H54 (cell line): ENCODE data around the gene SLC25A51.

Source experiments
- DNase-seq: peaks from one replicate; pipeline ENCODE4 v3.0.0; 2011; ENCODE audit warnings: low spot score, mixed read lengths; ENCODE audit not compliant: insufficient read length
- FAIRE-seq: peaks from 3 replicates; lab custom pipeline; 2011; peaks lifted over from hg19 to GRCh38; lab: Jason Lieb, UNC
- POLR2A ChIP-seq: IDR thresholded peaks from 2 replicates; pipeline ENCODE4 v1.6.1; 2011; ENCODE audit warnings: low read depth, mild to moderate bottlenecking, low read length

Gene SLC25A51, protein sequence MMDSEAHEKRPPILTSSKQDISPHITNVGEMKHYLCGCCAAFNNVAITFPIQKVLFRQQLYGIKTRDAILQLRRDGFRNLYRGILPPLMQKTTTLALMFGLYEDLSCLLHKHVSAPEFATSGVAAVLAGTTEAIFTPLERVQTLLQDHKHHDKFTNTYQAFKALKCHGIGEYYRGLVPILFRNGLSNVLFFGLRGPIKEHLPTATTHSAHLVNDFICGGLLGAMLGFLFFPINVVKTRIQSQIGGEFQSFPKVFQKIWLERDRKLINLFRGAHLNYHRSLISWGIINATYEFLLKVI

DNA sequence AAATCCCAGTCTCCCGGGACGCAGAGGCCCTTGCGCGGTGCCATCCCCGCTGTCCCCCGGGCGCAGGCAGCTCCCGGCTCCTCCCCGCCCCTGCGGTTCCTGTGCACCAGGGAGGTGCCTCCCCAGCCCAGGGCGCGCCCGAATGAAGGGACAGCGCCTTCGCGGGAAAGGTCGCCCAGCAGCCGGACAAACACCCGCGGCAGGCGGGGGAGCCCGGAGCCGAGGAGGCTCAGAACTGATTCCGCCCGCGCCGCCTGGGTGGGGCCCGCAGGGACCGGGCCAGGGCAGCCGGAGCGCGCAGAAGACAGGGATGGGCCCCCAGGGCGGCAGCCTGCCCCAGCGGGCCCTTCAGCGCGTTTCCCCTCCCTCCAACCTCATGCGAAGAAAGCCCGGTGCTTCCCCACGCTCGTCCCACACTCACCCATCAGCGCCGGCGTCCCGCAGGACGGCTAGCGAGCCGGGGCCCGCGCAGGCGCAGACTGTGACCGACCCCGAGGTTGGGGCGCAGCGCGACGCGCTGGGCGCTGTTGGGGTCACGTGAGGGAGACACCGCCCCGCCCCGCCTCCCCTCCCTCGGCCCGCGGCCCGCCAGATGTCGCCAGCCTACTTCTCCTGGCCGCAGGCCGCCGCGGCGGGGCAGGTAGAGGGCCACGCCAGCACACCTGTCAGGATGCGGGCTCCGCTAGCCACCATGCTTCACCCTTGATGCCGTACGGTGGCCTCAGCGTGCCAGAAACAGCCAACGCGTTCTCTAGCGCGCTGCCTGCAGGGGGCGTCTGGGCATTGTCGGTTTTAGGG, at the start of gene SLC25A51:
Gene SLC25A51, minus strand, starts transcription at position 481 of the 798 bp plus-strand sequence. CDS start 15,577 bp downstream, outside the sequence.
- peak; percentile 65 for TF ChIP-seq POLR2A
- peak; percentile 77 for DNase-seq
- FAIRE-seq: no peak

DNA sequence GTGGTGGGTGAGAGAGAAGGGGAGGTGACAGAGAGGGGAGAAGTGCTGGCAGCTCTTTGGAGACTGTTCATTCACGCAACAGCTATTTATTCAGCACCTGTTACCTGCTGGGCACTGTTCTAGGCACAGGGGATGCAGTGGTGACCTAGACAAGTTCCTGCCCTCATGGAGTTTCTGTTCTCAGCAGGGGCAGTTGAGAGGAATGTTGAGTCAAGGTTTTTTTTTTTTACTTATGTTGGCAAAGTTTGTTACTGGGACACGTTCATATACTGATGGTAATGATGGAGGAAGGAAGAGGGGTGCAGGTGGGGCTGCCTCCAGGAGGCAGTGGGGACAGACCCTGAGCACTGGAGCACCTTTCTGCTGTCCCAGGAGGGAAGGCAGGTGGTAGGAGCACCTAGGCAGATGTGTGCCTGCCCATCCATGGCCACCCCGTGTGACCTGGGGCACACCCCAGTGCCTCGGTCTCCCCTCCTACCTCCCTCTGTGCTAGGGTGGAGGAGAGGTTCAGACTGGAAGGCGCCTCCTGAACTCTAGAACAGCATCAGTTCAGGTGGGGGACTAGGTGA, 49.4 kb upstream of the SLC25A51 start:
- no peak for FAIRE-seq
- DNase-seq: no peak
- no peak for TF ChIP-seq POLR2A

DNA sequence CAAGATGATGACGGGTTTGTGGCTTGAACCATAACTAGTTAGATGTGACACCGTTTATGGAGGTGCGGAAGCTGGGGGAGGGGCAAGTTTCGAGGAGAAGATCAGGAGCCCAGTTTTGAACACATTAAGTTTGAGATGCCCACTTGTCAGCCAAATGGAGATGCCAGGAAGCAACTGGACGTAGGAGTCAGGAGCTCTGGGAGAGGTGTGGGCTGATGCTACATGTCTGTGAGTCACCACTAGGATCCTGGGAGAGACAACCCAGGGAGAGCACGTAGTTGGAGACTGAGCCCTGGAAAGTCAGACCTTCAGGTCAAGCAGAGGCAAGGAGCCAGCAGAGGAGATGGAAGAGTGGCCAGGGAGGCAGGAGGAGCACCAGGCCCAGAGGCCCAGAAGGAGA, 48.8 kb upstream of the SLC25A51 start:
- DNase-seq (no peak), FAIRE-seq (no peak)
- TF ChIP-seq POLR2A: no peak

DNA sequence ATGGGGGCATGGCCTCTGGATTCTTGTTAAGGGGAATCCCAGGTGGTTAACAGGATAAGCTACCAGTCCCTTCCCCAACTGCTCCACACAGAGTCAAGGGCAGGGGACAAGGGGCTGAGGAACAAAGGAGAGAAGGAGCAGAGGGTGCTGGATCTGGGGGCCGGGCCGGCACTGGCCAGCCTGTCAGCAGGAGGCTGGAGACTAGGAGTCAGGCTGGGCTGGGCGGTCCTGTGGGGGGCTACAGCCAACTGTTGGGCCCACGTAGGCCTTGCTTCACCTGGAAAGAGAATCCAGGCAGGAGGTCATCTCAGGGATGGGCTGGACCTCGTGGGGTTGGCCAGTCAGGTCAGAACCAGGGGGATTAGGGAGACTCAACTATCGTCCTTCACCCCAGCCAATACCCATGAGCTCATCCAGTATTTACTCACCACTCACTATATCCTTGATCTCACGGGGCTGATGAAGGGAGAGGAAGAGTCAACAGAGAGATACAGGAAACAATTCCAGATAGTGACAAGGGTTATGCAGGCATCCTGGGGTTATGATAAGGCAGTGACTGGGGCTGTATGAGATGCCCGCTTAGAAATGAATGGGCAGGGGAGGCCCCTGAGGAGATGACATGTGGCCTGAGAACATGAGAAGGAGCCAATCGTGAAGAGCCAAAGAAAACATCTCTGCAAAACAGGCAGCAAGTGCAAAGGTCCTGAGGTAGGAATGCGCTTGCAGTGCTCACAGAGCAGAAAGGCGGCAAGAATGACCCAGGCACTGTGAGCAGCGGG, 47.9 kb upstream of the SLC25A51 start:
- FAIRE-seq (no peak), DNase-seq (no peak)
- TF ChIP-seq POLR2A: no peak

DNA sequence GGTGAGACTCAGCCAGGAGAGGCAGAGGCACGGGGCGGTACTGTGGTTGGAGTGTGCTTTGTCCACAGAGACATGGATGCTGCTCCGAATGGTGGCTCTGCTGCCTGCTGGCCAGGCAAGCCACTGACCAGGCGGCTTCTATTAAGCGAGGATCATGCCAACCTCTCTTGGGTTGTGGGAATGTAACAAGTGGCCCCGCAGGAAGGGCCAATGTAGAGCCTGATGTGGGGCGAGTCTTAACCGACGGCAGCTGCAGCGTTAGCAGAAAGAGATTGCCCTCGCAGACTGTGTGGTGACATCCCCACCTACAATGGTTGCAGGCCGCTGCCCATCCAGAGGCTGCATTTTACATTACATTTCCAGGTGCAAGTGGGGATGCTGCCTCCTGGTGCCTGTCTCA, 46.6 kb upstream of the SLC25A51 start:
- DNase-seq (no peak), FAIRE-seq (no peak)
- no peak for TF ChIP-seq POLR2A

DNA sequence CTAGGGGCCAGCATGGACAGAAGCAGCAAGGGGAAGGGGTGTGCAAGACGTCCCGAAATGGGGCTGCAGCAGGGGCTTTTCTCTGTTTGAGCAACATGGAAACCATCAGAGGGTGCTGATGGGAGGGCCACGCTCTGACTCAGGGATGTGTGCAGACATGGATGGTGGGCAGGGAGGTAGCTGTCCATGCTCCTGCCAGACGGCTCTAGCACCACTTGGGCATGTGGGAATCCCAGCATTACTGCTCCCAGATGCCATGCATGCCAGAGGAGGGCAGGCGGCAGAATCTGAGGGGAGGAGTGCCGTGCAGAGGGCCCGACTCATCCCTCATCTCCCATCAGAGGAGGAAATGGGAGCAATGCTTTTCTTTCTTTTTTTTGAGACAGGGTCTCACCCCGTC, 45.6 kb upstream of the SLC25A51 start:
- no peak for FAIRE-seq
- no peak for TF ChIP-seq POLR2A
- DNase-seq: no peak

DNA sequence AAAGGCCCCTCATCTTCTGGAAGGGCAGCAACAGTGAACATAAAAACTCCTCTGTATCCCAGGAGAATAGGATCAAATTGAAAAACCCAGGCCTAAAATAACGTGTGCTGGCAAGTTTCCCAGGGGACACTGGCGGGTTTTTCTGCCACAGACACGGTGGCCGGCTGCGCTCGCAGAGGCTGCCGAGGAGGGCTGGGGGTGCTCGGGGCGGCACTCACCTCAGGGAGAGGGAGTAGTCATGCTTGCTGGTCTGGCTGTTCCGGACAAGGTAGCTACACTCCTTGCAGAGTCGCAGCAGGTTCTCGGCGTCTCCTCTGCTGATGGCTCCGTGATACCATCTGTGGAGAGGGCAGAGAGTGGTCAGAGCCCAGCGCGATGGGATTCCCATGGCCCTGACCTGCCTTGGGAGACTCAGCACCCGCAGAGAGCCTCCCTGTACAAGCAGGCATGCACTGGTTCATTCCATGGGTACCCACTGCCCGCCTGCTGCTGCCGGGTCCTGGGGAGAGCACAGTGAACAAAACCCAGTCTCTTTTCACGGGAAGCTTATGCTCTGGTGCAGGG, 44.6 kb upstream of the SLC25A51 start:
- FAIRE-seq (no peak), DNase-seq (no peak)
- no peak for TF ChIP-seq POLR2A

DNA sequence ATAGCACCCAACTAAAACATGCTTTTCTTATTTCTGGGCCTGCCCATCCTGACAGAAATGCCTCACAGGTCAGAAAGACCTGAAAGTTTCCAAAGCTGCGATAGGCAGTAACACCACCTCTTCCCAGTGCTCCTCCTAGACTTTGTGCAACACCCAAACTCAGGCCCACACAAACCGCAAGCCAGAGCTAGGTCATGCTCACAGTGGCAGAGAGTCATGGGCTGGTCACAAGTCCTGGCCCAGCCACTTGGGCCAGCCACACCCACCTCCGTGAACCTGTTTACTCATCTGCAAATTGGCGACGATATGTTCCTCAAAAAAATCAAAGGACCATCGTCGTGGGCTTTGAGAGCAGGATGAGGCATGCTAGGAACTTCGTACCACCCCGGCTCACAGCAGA, 44.0 kb upstream of the SLC25A51 start:
- no peak for TF ChIP-seq POLR2A
- FAIRE-seq (no peak), DNase-seq (no peak)

DNA sequence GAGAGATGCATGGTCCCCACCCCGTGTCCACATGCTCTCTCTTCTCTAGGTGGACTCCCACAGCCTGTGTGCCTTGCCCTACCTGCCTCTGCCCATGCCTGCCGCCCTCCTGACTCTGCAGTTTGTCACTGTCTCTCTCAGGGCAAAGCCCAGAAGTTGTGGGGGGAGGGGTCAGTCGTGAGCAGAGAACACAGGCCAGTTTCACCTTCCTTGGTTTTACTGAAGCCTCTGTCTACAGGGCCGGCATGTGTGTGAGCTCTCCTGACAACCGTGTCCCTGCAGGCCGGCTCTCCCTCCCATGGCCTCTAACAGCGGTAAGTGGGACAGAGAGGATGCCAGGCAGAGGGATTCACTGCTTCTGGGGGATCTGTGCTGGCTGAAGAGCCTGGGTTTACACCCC, 43.5 kb upstream of the SLC25A51 start:
- FAIRE-seq (no peak), DNase-seq (no peak)
- TF ChIP-seq POLR2A: no peak

DNA sequence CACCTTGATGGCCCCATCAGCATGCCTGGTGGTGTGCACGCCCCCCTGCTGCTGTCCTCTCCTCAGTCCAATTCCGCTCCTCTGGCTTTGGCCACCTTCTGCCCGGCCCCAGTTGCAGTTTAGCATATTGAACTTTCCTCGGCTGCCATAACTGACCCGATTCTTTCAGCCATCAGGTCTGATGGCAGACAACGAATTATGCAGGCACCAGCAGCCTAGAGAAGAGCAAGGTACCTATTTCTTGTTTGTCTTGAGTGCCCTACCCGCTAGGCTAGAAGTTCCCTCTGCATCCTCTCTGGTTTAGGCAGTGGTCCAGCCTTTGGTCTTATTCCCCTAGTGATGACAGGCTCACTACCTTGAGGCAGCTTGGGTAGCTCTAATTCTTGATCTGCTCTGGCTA, 43.0 kb upstream of the SLC25A51 start:
- TF ChIP-seq POLR2A: no peak
- no peak for DNase-seq
- no peak for FAIRE-seq

DNA sequence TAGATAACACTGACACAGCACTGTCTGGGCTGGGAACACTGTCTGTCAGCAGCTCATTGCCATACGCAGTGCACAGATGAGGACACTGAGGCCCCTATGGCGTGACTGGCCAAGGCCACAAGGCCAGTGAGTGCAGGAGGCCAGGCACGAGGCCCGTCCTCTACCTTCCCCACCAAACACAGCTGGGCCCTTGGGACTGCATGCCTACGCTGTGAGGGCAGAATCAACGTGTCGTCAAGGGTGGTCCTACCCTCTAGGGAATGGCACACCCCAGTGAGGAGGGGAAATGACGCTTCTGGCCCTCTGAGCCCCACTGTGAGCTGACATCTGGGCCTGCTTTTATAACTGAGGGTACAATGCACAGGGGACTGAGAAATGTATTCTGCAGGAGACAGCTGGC, 42.1 kb upstream of the SLC25A51 start:
- no peak for FAIRE-seq
- TF ChIP-seq POLR2A: no peak
- DNase-seq: no peak

DNA sequence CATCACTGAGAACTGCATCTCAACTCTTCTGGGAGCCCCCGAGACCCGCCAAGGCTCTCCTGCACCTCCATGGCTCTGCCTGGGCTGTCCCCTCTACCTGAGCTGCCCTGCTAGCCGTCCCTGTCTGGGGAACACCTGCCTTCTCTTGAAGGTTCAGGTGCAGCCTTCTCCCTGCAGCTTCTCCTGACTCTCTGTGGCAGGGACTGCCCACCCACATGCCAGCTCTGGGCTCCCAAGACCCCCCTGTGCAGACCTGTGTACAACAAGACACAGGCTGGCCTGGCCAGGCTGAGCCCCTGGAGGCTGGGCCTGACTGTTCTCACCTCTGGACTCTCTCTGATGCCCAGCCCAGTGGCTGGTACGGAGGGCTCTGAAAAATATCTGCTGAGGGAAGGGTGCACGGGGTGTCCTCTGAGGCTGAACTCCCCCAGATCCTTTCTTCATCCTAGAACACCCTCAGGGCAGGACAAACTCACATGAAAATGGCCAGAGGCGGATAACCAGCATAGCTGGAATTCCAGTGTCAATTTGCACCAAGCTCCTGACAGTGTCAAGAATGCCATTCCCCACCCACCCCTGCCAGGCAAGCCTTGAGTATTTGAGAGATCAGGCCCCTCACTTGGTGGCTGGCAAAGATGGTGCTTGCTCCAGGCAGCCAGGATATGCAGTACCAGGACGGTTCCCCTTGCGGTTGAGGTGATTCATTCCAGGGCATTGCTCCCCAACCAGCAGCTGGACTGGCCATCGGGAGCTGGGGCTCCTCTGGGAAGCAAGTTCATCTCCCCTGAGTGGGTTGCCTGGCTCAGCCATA, 40.9 kb upstream of the SLC25A51 start:
- TF ChIP-seq POLR2A: no peak
- FAIRE-seq: peak; percentile 58

DNA sequence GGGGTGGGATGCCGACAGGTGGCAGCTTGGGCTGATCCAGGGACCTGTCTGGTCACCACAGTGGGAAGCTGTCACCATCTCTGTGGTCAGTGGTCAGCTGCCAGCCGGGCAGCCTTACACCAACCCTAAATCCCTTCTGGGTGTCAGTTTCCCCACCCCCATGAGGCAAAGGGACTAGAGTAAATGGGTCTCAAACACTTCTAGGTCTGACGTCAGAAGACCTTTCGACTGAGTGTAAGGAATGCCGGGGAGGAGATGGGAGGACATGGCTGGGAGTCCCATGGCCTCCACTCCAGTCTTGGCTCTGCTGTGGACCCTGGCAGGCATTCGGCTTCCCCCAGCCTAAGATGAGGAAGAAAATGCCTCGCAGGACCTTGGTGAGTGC, 40.3 kb upstream of the SLC25A51 start:
- DNase-seq (no peak), FAIRE-seq (no peak)
- TF ChIP-seq POLR2A: no peak

More for the DNA sequence above, 40.9 kb upstream of the SLC25A51 start:
- peak; percentile 55 for DNase-seq
